Right renal cortex interstitium (tissue), 3 donors: Measurements from ENCODE around the gene ARID1B. TPM values are rescaled to one million over a fixed set of nuclear protein-coding genes. Genes with fewer than 3 reads are reported as not detected.

Experiments used
- DNase-seq, 3 donors: peaks; one replicate each; pipeline ENCODE4 v3.0.0-alpha.2; 2013; ENCODE audit warnings: low read depth in 3 of 3, low spot score in 2 of 3
- polyA plus RNA-seq, 3 donors: library from polyadenylated mRNA; unstranded; fragments of 120-200 nt; gene quantifications; one replicate each; pipeline ENCODE4 v1.2.1, GENCODE V29; 2013; ENCODE audit not compliant: insufficient read length in 3 of 3

ARID1B gene
- polyA plus RNA-seq, 3 donors = 70.1 to 75.5 (median 72.6) TPM

GRCh38 chr6:157065366-157065765 lies 288.2 kb downstream of the ARID1B start:
- no peak for DNase-seq

DNA sequence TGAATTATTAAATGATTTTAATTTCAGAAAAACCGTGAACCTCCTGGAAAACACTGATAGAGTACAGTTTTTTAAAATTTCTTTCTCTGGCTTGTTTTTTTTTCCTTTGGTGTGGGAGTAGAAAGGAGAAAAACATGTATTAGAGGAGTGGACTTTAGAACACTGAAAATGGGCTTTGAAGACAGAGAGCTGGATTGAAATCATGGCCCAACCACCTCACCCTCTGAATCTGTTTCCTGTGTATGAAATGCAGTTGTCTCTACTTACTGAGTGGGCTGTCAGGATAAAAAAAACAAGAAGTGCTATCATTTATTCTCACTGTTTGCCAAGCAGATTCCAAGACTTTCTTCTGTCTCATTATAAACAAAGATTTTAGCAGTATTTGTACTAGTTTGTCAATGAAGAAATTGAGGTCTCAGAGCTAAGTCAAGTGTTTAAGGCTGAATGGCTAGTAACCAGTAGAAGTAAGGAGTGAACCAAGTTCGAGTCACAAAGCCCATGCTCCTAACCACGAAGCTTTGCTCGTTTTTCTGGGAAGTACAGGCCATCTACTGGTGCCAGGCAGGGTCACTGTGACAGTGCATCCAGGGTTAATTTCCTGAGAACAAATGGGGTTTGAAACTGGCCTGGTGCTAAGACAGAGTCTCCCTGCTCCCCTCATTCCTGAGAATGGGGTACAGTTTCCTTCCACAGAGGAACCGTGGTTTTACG lies 289.8 kb downstream of the ARID1B start:
- DNase-seq = no peak

DNA sequence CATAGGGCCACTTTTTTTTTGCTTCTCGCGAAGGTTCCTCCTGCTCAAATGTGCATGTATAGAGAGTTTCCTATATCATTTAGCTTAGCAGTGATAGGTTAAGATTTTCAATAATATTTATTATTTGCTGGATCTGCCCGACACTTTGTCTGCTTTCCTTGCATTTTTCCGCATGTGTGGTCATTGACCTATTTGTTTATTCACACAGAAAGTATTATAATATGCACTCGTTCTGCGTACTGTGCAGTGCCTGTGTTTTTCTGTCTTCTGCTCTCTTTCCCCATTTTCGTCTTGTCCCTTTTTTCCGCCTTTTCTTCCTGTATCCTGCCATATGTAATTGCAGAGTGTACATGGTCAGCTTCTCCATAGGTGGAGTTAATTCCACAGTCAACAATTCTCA lies 290.3 kb downstream of the ARID1B start:
- DNase-seq = no peak

- no peak for DNase-seq
These were observed 291.6 kb downstream of the ARID1B start for GRCh38 chr6:157068691-157069324.

- DNase-seq = no peak
These were observed 292.4 kb downstream of the ARID1B start for GRCh38 chr6:157069585-157069984.

DNA sequence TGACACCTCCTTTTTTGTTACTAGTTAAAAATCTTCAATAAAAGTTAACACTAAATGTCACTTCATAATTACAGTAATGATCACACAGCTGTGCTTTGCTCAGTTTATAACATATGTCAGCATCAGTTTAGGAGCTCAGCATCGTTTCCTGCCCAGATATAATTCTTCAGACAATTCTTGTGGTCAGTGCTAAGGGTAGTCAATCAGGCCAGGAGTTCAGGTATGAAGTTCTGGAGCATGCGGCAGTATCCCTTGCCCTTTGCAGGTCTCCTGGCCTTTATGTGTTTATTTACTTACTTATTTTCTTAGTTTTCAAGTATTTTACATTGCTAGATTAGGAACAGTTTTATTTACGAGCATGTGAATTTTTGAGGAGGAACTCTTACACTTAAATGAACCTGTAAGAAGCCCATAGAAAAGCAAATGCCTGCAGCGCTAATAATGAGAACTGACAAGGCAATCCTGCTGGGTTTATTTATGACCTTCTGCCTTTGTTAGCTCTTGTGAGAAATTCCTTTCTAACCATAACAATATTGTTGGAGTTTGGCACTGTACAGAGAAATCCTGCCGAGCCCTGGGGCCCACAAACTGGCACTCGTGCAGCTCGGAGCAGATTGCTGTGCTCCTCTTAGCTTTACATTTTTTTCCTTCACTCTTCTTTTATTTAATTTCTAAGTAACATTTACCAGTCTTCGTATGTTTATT lies 293.4 kb downstream of the ARID1B start:
- DNase-seq = no peak

- DNase-seq = no peak
These were observed 294.9 kb downstream of the ARID1B start for GRCh38 chr6:157072128-157072527.

GRCh38 chr6:157073596-157073995 lies 296.4 kb downstream of the ARID1B start:
- DNase-seq = no peak

GRCh38 chr6:157074969-157075368 lies 297.8 kb downstream of the ARID1B start:
- DNase-seq = no peak

GRCh38 chr6:157075549-157076450 lies 298.6 kb downstream of the ARID1B start:
- DNase-seq = no peak

- DNase-seq = no peak
These were observed 299.3 kb downstream of the ARID1B start for GRCh38 chr6:157076451-157076822.

GRCh38 chr6:157077251-157077650 lies 300.1 kb downstream of the ARID1B start:
- no peak for DNase-seq

- DNase-seq = no peak
These were observed 301.1 kb downstream of the ARID1B start for GRCh38 chr6:157078326-157078725.

DNA sequence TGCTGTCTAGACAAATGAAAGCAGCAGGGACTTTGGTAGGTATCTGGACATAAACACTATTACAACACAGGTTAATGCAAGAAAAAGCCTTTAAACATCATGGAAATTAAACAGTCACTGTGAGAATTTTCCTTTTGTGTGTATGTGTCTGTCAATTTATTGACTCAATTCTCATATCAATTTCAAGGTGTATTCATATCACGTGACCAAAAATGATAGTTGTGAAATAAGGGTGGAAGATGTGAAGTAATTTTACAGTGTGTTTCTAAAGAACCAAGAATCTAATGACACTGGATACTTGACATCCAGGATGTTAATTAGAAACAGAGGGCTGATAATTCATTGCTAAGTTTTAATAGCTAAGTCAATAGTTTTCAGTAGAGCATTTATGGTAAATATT lies 302.1 kb downstream of the ARID1B start:
- DNase-seq = no peak

- DNase-seq = no peak
These were observed 302.6 kb downstream of the ARID1B start for GRCh38 chr6:157079771-157080170.

- no peak for DNase-seq
These were observed 303.8 kb downstream of the ARID1B start for GRCh38 chr6:157080986-157081391.

DNA sequence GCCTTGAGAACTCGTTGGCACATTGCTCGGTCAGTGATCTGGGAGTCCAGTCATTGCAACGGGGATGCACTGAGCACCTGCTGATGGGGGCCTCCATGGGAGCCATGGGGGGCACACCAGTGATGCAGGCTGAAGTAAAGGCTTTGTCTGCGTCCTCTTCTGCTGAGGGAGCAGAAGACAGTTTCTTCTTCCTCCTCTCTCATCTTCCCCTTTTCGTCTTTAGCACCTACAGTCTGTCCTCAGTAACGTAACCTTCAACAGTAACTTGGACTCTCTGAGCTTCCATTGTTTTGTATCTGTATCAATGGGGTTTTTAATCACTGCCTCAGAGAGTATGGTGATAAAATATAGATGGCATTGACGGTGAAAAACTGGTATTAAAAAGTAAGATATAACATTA lies 306.2 kb downstream of the ARID1B start:
- no peak for DNase-seq

GRCh38 chr6:157086632-157087031 lies 309.5 kb downstream of the ARID1B start:
- DNase-seq = no peak

GRCh38 chr6:157087974-157088373 lies 310.8 kb downstream of the ARID1B start:
- no peak for DNase-seq

DNA sequence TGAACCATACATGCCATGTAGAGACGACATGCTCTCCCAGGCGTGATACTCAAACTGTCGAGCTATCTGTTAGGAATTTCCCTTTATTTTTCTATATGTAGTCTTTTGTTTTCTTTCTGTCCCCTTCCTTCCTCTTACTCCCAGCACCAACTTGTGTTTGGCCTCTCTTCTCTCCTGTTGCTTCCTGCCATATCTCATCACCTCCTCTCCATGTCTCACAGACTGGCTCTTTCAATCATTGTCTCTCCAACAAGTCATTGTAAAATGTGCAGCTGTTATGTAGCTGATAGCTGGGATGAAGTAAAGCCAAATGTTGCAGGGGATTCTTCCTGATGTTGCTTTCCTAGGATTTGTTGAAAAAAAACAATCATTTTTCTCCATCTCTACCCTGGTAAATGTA lies 311.7 kb downstream of the ARID1B start:
- DNase-seq = no peak

- DNase-seq = no peak
These were observed 312.1 kb downstream of the ARID1B start for GRCh38 chr6:157089258-157089657.
